Hematopoietic multipotent progenitor cell treated with erythropoietin and hydrocortisone succinate and interleukin-3 and kit ligand, for 6 days (in vitro differentiated cells): ENCODE results near the gene LSR.
"Not testable (repeated sequence)": the region's sequence is repeated elsewhere in the genome, so short reads cannot be mapped to it uniquely, and the experiment has no call there.

Experiments used
- DNase-seq: peaks from one replicate; pipeline ENCODE4 v3.0.0-alpha.2; 2015

Gene LSR

GRCh38 chr19:35219008-35219407 lies 29.8 kb upstream of the LSR start:
- DNase-seq, result no peak

GRCh38 chr19:35220315-35220921 lies 28.4 kb upstream of the LSR start:
- DNase-seq, result peak; percentile 91

GRCh38 chr19:35220973-35221590 lies 27.7 kb upstream of the LSR start:
- not testable (repeated sequence) for DNase-seq

GRCh38 chr19:35222373-35223015 lies 26.3 kb upstream of the LSR start:
- no peak for DNase-seq

GRCh38 chr19:35223084-35223790 lies 25.6 kb upstream of the LSR start:
- DNase-seq, result peak; percentile 61

GRCh38 chr19:35223862-35224505 lies 24.8 kb upstream of the LSR start:
- no peak for DNase-seq

- DNase-seq, result peak; percentile 81
These were observed 23.9 kb upstream of the LSR start for GRCh38 chr19:35224681-35225571.

- no peak for DNase-seq
These were observed 22.9 kb upstream of the LSR start for GRCh38 chr19:35225951-35226350.

- no peak for DNase-seq
These were observed 22.1 kb upstream of the LSR start for GRCh38 chr19:35226748-35227147.

GRCh38 chr19:35228177-35228930 lies 20.4 kb upstream of the LSR start, which contains the start of gene FAM187B:
FAM187B (minus strand) TSS chr19:35228739; CDS start chr19:35228680, 59 bp downstream.
- no peak for DNase-seq

- no peak for DNase-seq
These were observed 19.2 kb upstream of the LSR start for GRCh38 chr19:35229601-35230000.

- DNase-seq, result no peak
These were observed 16.7 kb upstream of the LSR start for GRCh38 chr19:35231956-35232645.

- DNase-seq, result no peak
These were observed 15.9 kb upstream of the LSR start for GRCh38 chr19:35232912-35233311.

GRCh38 chr19:35236638-35237400 lies 12.0 kb upstream of the LSR start:
- no peak for DNase-seq

GRCh38 chr19:35239597-35239996 lies 9.2 kb upstream of the LSR start:
- DNase-seq, result not testable (repeated sequence)

- no peak for DNase-seq
These were observed 8.5 kb upstream of the LSR start for GRCh38 chr19:35240327-35240726.

- DNase-seq, result no peak
These were observed 7.4 kb upstream of the LSR start for GRCh38 chr19:35241417-35241816.

GRCh38 chr19:35246466-35247092 lies 2.2 kb upstream of the LSR start:
- DNase-seq, result no peak
